Posterior cingulate gyrus (tissue), 11 donors: ENCODE data around the gene AQR.

Experiments
- DNase-seq, 10 donors: peaks; one replicate each; pipeline versions ENCODE4 v3.0.0 to v3.0.0-alpha.2; 2020 to 2021; ENCODE audit warnings: mixed read lengths in 3 of 10
- intact Hi-C: fragments of 100-400 bp; cut with DNase I; formaldehyde crosslinking; loops from one replicate; pipeline ENCODE4 v1.15.1; 2023

Gene AQR

DNA sequence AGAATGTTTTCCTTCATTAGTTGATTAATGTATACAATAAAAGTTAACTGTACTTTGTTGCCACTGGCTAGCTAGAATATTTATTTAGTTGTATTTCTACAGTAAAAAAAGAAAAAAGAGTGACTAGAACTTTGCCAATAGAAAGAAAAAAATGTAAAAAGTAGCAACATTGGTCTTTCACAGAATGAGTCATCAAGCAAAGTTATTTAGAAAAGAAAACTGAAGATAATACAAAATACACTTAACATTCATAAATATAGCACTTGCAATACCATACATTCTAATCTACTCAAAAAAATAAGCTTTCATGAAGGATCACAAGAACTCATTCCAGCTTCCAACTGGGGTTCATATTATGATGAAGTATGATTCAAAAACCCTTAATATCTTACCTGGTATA, 83.4 kb downstream of the AQR start:
- no peak for DNase-seq
- intact Hi-C loops = no loop called here

DNA sequence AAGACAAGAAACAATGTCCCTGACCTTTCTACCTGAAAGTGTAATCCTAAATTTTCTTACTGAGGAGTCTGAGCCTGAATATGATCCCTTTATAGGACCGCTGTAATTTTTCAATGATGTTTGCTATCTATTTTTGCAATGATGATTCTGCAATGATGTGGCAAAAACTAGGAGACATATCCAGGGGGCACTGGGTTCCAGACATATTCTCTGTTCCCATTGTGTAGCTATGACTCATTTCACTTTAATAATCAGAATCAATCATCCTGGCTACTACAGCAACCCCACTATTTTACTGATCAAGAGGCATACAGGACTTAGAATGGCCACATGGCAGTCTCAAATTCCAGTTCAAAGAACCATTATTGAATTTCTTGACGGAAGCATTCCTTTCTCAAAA, 85.9 kb downstream of the AQR start:
- intact Hi-C loops = no loop called here
- DNase-seq = no peak

DNA sequence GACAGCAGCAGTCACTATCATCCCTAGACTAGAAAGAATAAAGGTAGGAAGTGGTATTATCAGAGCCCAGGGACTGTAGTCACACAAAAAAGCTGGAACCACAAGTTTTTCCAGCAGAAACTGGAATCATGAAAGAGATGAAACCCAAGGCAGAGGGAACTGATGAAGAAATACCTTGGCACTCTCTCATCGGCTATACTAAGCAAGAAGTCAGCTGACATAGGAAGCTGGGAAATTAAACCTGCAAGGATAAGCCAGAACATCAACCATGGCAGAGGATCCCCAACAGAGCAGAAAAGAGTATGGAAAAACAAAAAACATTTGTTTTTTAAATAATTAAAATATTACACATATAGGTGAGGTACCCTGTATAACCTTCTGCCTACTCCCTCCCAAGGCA, 86.5 kb downstream of the AQR start:
- intact Hi-C loops = no loop called here
- DNase-seq = no peak

DNA sequence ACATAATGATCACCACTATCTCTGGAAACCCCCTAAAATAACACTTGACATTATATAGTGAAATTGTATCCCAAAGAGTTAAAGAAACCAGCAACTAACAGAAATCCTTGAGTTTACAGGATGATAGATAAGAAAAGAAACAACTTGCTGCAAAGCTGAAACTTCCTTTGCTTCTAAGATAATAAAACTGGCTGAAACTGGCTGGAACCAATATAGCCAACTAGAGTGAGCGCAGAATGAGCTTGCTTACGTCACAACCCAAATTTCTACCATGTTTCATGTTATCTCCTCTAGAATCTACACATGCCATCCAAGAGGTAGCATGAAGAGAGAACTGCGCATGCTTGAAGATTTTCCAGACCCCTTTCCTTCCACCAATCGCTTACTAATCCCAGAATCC, 90.4 kb downstream of the AQR start:
- intact Hi-C loops = no loop called here
- DNase-seq = no peak

DNA sequence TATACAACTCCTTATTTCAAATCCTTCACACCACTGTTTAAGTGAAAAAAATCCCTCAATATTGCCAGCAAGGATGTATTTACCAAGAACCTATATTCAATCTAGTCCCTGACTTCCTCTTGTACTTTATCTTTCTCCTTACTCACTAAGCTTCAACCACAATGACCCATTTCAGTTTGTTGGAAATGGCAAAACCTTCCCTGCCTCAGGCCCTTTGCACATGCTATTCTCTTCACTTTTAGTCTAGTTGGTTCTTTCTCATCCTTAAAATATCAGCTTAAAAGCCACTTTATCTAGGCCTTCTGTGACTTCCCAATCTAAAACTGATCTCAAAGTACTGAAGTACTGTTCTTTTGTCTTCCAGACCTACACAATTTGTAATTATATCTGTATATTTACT, 92.9 kb downstream of the AQR start:
- DNase-seq = no peak
- intact Hi-C loops = no loop called here

DNA sequence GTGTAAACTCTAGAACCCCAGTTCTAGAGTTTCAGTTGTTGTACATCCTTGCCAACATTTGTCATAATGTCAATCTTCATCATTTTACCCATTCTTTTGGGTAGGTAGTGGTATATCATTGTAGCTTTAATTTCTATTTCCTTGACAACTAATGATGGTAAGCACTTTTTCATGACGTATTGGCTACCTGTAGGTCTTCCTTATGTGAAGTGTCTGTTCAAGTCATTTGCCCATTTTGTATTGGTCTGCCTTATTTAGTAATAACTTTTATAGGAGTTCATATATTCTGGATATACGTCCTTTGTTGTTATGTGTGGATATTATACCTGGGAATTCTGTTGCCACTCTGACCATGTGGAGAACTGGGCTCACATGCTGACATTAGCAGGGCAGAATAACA, 100.4 kb downstream of the AQR start:
- intact Hi-C loops = no loop called here
- no peak for DNase-seq

DNA sequence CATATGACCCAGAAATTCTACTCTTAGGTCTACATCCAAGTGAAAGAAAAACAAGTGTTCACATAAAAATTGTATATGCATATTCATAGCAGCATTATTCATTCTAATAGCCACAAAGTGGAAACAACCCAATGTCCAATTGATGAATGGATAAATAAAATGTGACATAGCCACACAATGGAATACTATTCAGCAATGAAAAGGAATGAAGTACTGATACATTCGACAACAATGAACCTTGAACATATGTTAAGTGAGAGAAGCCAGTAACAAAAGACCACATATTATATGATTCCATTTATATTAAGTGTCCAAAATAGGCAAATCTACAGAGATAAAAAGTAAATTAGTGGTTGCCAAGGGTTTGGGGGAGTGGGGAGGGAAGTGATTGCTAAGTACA, 104.0 kb downstream of the AQR start:
- intact Hi-C loops = no loop called here
- no peak for DNase-seq

DNA sequence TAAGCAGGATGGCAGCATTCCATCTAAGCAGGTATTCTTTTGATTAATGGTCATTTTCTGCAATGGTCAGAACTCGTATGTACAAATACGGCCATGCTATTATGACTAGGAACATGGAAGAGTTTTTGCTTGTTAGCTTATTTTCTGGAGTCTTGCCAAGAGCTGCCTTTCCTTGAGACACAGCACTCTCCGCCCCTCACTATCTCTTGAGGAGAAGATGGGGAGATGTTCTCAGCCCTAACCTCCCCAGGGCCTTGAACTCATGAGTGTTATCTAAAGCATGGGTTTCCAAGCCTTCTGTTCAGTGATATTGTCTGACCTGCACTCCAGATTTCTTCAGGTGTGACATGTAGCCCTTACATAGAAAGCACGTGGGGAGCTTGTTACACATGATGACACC, 108.3 kb downstream of the AQR start:
- intact Hi-C loops = no loop called here
- DNase-seq = no peak

DNA sequence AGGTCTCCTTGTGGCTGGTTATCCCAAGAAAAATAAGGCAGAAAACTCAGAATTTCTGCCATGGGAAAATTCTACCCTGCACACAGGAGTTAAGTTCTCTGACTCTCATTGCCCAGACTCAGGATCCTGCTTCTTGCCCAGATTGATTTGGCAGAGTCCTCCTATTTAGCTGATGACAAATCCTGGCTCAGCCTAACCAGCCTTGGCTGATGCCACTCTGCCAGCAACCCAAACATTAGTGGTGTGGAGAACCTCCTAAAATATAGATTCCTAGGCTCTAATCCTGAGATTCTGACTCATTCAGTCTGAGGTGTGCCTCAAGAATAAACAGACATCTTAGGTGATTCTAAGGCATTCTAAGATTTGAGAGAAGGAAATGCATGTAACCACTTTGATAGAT, 113.6 kb downstream of the AQR start:
- DNase-seq = peak in 7 of 10 donors; percentile 19 to 88 (median 42)
- intact Hi-C loops = no loop called here

DNA sequence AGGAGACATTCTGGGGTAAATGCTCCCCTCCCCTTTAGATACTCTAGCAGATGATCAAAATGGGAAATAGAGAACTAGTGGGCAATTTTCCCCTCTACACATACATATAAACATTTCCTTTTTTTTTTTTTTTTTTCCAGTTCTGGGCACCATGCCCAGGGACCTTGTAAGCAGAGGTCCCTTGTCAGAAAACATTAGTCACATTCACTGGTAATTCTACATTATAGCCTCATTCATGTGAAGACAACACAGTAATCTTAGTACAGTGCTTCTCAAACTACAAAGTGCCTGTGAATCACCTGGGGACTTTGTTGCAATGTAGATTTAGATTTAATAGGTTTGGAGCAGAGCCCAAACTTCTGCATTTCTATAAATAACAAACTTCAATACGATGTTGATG, 114.1 kb downstream of the AQR start:
- intact Hi-C loops = no loop called here
- DNase-seq = no peak

DNA sequence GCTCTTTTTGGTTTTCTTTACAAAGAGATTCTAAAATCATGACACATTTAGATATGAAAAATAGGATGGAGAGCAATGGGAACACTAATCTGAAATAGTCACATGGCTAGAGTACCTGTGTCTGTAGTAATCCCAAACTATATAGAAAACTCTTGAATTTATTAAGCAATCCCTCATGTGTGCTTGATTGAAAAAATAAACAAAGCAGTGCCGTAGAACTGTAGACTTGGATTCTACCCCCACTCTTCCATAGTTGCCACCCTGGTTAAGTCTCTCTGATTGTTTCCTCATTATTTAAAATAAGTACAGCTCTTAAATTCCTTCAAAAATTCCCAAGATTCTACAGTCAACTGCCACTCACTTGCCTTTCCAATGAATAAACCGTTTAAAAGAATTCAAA, 115.3 kb downstream of the AQR start:
- DNase-seq = no peak
- intact Hi-C loops = no loop called here

DNA sequence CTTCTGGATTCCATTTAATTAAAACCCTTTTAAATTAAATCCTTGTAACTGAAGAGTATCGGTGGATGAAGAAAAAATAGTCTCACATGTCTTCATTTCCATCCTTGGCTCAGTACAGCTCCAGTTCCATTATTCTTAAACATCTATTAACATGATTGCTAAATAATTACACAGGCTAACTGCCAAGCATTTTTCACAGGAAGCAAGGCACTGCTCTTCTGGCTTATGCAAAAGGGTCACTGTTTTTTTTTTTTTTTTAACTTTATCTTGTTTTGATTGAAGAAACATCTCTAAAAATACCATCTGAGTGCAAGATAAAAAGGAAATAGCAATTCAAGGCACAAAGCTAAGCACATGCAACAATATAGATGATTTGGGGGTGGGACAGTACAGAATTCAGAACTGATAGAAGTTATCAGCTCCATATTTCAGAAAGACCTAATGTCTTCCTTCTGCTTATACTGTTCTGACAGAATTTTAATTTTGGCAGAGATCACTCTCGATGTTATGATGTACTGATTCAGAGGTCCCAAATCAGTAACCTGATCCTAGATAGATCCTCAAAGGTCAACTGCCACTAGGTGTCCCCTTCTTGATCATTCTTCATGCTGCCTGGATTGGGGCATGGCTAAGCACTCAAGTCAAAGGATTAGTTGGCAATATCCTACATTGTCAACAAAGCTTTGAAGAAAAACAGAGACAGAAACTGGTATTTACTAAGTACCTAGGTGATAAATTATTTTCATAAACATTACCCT, 116.4 kb downstream of the AQR start:
- intact Hi-C loops = no loop called here

DNA sequence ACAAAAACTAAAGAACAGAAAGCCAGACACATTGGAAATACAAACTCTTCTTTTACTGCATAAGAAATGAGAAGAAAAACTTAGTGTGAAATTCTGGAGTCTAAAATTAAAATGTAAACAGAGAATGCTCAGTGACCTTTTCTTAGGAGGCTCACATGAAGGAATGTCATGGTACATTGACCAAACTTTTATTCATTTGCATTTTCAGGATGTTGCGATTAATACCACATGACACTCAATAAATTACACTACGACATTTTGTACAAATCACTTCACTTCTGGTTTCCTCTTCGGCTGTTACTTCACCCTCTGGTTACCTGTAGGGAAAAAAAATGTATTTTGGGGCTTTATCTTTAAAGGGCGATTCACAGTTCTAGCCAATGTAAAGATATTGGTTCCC, 117.8 kb downstream of the AQR start:
- intact Hi-C loops = no loop called here
- no peak for DNase-seq

More for the DNA sequence above, 116.4 kb downstream of the AQR start:
- no peak for DNase-seq

DNA sequence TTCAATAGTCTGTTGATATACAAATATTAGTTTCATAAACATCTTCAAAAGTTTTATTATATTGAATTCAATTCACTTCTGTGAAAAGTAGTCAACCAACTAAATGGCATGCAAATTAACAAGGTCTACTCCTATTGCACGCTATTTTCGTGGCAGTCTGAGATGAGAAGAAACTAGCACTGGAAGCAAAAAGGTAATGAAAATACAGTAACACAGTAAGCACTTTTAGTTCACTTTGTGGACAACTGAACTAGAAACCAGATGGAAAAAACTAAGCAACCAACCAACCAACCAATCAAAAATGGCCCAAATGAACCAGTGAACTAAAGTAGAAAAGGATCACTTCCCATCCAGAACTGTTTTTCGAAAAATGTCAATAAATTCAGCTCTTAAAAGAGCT, 118.5 kb downstream of the AQR start:
- DNase-seq = no peak
- intact Hi-C loops = no loop called here

DNA sequence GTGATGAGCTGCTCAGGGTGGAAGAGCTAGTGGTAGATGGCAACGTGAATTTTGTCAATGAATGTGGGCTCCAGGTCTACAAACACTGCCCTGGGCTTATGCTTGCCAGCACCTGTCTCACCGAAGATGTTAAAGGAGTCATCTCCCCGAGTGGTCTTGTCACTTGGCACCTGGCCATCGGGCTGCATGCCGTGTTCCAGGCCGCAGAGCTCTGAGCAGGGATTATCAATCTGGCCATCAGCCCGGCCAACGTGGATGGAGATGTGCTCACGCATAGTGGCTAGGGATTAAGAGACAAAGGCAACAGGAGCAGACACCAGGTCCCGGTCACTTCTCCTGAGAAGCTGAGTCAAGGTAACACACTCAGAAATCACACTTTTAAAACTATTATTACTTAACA, 119.4 kb downstream of the AQR start:
- intact Hi-C loops = no loop called here
- DNase-seq = peak in 2 of 10 donors; percentile 64 to 78

DNA sequence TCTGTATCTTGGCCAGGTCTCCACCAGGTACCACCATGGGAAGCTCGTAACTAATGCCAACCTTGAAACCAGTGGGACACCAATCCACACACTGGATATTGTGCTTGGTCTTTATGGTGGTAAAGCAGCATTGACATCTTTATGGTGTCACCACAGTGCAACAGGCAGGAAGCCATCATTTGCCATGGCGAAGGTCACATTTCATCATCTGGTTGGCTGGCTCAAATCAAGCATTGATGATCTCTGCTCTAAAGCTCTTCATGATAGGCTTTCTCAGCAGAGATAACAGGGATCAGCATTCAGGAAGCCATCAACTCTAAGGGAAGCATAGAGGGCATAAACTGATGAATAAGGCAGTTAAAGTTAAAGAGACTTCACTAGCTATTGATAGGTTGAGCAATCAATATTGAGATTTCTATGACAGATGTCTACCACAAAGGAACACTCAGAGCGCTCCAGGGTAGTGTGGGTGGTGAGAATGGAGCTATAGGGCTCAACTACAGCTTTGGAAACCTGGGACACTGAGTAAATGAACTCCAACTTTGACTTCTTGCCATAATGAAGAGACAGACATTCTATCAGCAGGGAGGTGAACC, 120.1 kb downstream of the AQR start:
- no peak for DNase-seq
- intact Hi-C loops = no loop called here

DNA sequence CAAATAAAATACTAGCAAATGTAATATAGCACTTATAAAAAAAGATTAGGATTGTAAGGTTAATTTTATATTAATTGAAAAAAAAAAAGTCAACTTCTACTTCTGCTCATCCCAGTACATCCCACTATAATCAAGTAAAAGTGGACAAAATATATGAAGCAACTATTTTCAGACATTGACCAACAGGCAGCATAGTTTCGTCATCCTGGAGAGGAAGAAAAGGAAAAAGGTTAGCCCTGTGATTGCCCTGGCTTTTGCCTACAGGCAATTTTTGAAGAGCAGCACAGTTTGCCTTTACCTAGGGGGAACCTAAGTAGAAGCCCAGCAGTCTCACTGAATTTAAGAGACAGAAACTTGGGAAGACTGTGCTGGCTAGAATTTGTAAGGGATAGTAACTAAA, 121.9 kb downstream of the AQR start:
- DNase-seq = no peak
- intact Hi-C loops = no loop called here

DNA sequence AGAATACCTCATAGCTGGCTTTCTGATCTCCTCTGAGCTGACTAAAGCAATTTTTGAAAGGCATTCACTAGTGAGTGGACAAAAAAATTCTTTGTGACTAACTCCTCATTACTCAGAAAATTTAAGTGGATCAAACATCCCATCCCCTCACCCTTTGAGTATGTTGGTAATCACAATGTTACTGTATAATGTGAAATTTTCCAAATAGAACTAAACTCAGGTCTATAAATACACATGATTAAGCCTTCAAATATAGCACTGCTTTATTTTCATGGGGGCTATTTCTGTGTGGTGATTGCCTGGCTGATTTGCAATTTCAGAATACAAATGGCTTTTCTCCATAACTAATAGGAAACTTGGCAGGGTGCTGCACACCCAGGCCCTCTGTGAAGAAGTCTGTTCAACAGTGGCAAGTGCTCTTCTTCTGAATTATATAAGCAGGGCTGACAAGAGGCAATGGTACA, 128.2 kb downstream of the AQR start:
- intact Hi-C loops = no loop called here
- no peak for DNase-seq

DNA sequence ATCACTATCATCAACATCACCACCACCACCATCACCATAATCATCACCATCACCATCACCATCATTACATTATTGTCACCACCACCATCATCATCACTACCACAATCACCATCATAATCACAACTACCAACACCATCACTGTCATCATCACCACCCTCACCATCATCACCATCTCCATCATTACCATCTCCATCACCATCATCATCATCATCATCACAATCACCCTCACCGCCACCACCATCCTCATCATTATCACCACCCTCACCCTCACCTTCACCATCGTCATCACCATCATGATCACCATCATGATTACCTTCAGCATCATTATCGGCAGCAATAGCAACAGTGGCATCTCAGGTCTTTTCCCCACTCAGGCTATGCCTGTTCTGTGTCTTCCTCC, 131.3 kb downstream of the AQR start:
- DNase-seq = no peak
- intact Hi-C loops = no loop called here

DNA sequence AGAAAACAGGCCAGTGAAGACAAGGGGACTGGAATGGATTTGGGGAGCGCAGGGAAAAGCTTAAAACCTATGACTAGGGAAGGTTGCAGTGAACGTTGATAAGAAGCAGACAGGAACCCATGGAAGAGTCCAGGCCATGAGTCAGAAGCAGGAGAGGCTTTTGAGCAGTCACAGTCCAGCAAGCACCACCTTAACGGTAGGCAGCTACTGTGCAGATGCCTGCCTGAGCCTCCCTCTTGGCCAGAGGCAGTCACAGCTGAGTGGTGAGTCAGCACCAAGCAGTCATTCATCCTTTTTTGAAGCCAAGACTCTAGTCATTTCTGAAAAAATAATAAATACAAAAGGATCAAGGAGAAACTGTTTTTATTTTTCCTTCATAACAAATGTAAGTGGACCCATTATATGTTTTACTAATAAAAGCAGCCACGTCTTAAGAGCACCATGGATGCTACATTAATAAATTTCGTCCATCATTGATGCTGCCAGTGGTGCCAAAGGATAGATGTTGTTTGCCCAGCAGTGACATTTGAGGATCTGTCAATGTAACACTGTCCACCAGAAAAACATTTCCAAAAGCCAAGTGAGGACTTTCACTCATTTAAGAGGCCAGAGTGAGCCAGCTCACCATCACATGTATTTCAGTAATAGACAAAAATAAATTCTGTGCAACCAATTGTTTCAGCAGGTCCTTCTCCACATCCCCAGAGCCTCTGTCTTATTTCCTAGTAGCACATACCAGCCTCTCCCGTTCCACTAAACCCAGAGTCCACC, 132.1 kb downstream of the AQR start:
- DNase-seq = no peak
- intact Hi-C loops = no loop called here

DNA sequence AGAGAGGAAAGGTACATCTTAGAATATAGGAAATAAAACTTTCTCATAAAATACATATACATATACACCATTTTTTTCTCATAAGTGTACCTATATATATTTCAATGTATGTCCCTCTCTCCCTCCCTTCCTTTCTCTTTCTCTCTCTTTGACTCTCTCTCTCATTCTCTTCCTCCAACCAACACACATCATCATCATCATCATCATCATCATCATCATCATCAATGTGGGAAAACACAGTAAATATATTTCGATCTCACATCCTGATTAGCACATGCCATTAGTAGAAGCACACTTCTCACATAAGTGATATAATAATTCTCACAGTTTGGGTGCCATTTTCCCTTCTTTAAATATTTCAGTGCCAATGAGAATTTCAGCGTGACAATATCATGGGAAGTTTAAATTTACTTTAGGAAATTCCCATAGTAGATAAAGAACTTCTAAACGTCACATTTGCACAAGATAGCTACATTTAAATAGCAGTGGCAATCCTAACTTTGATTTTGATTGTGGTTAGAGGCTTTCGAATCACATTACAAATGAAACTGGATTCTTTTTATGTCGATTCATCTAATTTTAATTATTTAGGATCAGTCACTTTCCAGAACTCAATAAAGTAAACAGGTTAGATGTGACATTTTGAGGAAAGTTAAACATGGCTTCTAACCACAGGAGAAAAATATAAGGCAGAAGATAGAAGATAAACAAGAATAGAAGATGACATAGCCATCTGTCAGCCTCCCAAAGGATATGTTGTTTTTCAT, 141.2 kb downstream of the AQR start:
- DNase-seq = no peak
- intact Hi-C loops = no loop called here
